Measurements from ENCODE around the gene DOCK1.
A peak's percentile ranks its signal among the peaks of the same experiment; 100 is the strongest.
"Not testable (repeated sequence)": the region's sequence is repeated elsewhere in the genome, so short reads cannot be mapped to it uniquely, and the experiment has no call there.

Gene DOCK1

GRCh38 chr10:126903656-126904360, 1.4 kb upstream of the DOCK1 start:
- DNase-seq = no peak

GRCh38 chr10:126904516-126904817, 761 bp upstream of the DOCK1 start:
- no peak for DNase-seq

GRCh38 chr10:126905776-126906703, 812 bp downstream of the DOCK1 start:
- no peak for DNase-seq

- DNase-seq = no peak
Measured at GRCh38 chr10:126906704-126907422, 1.6 kb downstream of the DOCK1 start.

- no peak for DNase-seq
Measured at GRCh38 chr10:126907423-126907970, 2.3 kb downstream of the DOCK1 start.

- DNase-seq = no peak
Measured at GRCh38 chr10:126908225-126908624, 3.0 kb downstream of the DOCK1 start.

- DNase-seq = no peak
Measured at GRCh38 chr10:126908729-126909128, 3.5 kb downstream of the DOCK1 start.

- no peak for DNase-seq
Measured at GRCh38 chr10:126909147-126909546, 3.9 kb downstream of the DOCK1 start.

- no peak for DNase-seq
Measured at GRCh38 chr10:126910196-126910595, 5.0 kb downstream of the DOCK1 start.

- no peak for DNase-seq
Measured at GRCh38 chr10:126910798-126911197, 5.6 kb downstream of the DOCK1 start.

- DNase-seq = no peak
Measured at GRCh38 chr10:126911301-126911700, 6.1 kb downstream of the DOCK1 start.

GRCh38 chr10:126913316-126913715, 8.1 kb downstream of the DOCK1 start:
- DNase-seq = no peak

- DNase-seq = no peak
Measured at GRCh38 chr10:126914561-126914960, 9.3 kb downstream of the DOCK1 start.

GRCh38 chr10:126916952-126917351, 11.7 kb downstream of the DOCK1 start:
- DNase-seq = not testable (repeated sequence)

- DNase-seq = no peak
Measured at GRCh38 chr10:126917375-126917774, 12.1 kb downstream of the DOCK1 start.

GRCh38 chr10:126917975-126918908, 13.0 kb downstream of the DOCK1 start:
- peak; percentile 8 for DNase-seq

- no peak for DNase-seq
Measured at GRCh38 chr10:126919426-126919825, 14.2 kb downstream of the DOCK1 start.

- no peak for DNase-seq
Measured at GRCh38 chr10:126921162-126921561, 15.9 kb downstream of the DOCK1 start.

GRCh38 chr10:126921974-126922525, 16.8 kb downstream of the DOCK1 start:
- no peak for DNase-seq

GRCh38 chr10:126924180-126924914, 19.1 kb downstream of the DOCK1 start:
- DNase-seq = no peak

GRCh38 chr10:126924915-126925300, 19.7 kb downstream of the DOCK1 start:
- DNase-seq = no peak

All from NCI-H1694 treated with DMSO at 0.1 percent for 48 hours (cell line).